GM13977 (cell line): Measurements from ENCODE around the gene GDAP2.

Experiments
- DNase-seq: peaks from one replicate; pipeline ENCODE4 v3.0.0; 2012; ENCODE audit warnings: low spot score
- CTCF ChIP-seq: IDR thresholded peaks from 2 replicates; pipeline ENCODE4 v1.5.1; 2012; ENCODE audit warnings: mild to moderate bottlenecking, control low read depth; ENCODE audit not compliant: insufficient read depth; ENCODE audit errors: extremely low read depth, missing control alignments
- in situ Hi-C: fragments of 300-500 bp; cut with MboI; formaldehyde crosslinking; loops from one replicate; pipeline ENCODE4 v1.12.0; 2022; ENCODE audit warnings: low sequenced_read_pairs, low pct_unique_long_range_greater_than_20kb, mixed read lengths, inconsistent platforms; ENCODE audit not compliant: unreplicated experiment

Gene GDAP2

DNA sequence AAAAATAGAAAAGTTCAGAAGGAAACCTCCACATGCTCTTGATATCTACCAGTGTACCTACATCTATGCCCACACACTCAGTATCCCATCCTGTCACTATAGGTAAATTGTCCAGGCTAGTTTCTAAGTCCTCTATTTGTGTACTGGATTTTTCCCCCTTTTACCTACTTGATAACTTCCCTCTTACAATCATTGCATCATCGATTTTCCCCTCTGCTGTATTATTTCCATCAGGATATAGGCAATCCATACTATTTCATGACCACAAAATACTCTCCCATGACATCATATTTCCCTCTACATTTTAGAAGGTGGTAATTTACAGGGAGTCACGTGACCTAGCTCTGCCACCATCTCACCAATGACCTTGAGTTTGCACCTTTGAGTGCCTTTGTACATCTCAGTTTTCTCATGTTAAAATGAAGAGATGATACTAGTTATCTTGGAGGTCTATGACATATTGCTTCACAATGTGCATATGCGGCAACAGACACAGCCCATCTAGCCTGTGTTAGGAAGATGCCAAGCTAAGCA, 88.2 kb downstream of the GDAP2 start:
- TF ChIP-seq CTCF, result no peak
- DNase-seq, result no peak
- in situ Hi-C loops, result no loop called here

DNA sequence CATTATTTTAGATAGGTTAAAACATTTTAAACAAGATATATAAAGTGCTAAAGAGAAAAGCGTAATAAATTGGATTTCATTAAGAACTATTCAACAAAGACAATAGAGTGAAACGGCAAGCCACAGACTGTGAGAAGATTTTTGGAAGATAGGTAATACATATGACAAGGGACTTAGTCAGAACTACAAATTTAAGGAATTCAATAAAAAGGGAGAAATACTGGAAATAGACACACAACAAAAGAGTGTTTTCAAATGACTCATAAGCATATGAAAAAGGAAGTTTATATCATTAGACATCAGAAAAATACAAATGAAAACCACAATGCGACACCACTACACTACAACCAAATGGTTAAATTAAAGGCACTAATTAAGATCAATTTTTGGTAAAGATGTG, 90.5 kb downstream of the GDAP2 start:
- in situ Hi-C loops, result no loop called here
- no peak for DNase-seq
- no peak for TF ChIP-seq CTCF

GRCh38 chr1:117836069-117836468, 93.4 kb downstream of the GDAP2 start:
- in situ Hi-C loops, result no loop called here

GRCh38 chr1:117834416-117834815, 95.0 kb downstream of the GDAP2 start:
- in situ Hi-C loops, result no loop called here
- TF ChIP-seq CTCF, result no peak
- no peak for DNase-seq

More at GRCh38 chr1:117836069-117836468, 93.4 kb downstream of the GDAP2 start:
- TF ChIP-seq CTCF, result no peak
- DNase-seq, result no peak

GRCh38 chr1:117832453-117832852, 97.0 kb downstream of the GDAP2 start:
- DNase-seq, result no peak

DNA sequence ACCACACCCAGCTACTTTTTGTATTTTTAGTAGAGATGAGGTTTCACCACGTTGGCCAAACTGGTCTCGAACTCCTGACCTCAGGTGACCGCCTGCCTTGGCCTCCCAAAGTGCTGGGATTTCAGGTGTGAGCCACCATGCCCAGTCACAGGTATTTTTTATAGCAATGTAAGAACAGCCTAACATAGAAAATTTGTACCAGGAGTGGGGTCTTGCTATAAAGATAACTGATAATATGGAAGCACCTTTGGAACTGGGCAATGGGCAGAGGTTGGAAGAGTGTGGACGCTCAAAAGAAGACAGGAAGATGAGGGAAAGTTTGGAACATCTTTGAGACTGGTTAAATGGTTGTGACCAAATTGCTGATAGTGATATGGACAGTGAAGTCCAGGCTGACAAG, 99.2 kb downstream of the GDAP2 start:
- in situ Hi-C loops, result no loop called here
- no peak for DNase-seq
- TF ChIP-seq CTCF, result no peak

More at GRCh38 chr1:117832453-117832852, 97.0 kb downstream of the GDAP2 start:
- in situ Hi-C loops, result no loop called here
- TF ChIP-seq CTCF, result no peak

GRCh38 chr1:117828201-117828600, 101.2 kb downstream of the GDAP2 start:
- TF ChIP-seq CTCF, result no peak
- no peak for DNase-seq
- in situ Hi-C loops, result no loop called here
